Body of pancreas (tissue), 4 donors: ENCODE data around the gene FOXE3. TPM values are rescaled to one million over a fixed set of nuclear protein-coding genes. Genes with fewer than 3 reads are reported as not detected.

Source experiments
- ATAC-seq: fragments of 150-250 bp; one replicate; pipeline ENCODE4 v1.9.1; 2016
- DNase-seq, 4 donors: peaks; one replicate each; pipeline ENCODE4 v3.0.0-alpha.2; 2019
- H3K27ac ChIP-seq, 4 donors: fragments of 200-600 bp; sonication (generic); 1 replicate in 3 of 4; 2 replicates in 1 of 4; pipeline versions ENCODE4 v1.5.1 to v1.6.1; 2016 to 2019; ENCODE audit warnings: mild to moderate bottlenecking in 1 of 4, mixed read lengths in 1 of 4, moderate library complexity in 1 of 4
- H3K27me3 ChIP-seq, 2 donors: fragments of 200-600 bp; sonication (generic); one replicate each; pipeline ENCODE4 v1.6.0; 2016; ENCODE audit warnings: mild to moderate bottlenecking in 1 of 2
- H3K36me3 ChIP-seq, 2 donors: fragments of 200-600 bp; sonication (generic); replicated peaks in 1 of 2; 2 replicates each; pipeline ENCODE4 v1.5.1; 2016; ENCODE audit warnings: low read depth in 2 of 2; ENCODE audit not compliant: insufficient read depth in 1 of 2
- H3K4me1 ChIP-seq: fragments of 200-600 bp; sonication (generic); one replicate; pipeline ENCODE4 v1.6.0; 2016
- H3K4me3 ChIP-seq, 2 donors: fragments of 200-600 bp; sonication (generic); 1 replicate in 1 of 2; 2 replicates in 1 of 2; pipeline ENCODE4 v1.5.1; 2016 to 2019
- H3K9me3 ChIP-seq, 3 donors: fragments of 200-600 bp; sonication (generic); 1 replicate in 2 of 3; 2 replicates in 1 of 3; pipeline ENCODE4 v1.5.1; 2016
- CTCF ChIP-seq, 7 experiments: fragments of 450-650 bp in 4 of 7; fragments of 200-600 bp in 3 of 7; sonication (generic) in 3 of 7; IDR thresholded peaks; one replicate each; pipeline ENCODE4 v1.5.1; 2016 to 2019; ENCODE audit warnings: antibody characterized with exemption in 7 of 7
- POLR2A ChIP-seq, 3 donors: fragments of 450-650 bp; IDR thresholded peaks; one replicate each; pipeline ENCODE4 v1.6.1; 2016; ENCODE audit warnings: antibody characterized with exemption in 3 of 3, mild to moderate bottlenecking in 2 of 3
- WGBS, 2 donors: methylation state at CpG; one replicate each; pipeline ENCODE4 v1.1.5; 2017; 5-methylcytosine and 5-hydroxymethylcytosine counted together
- intact Hi-C: fragments of 100-400 bp; cut with DNase I; formaldehyde crosslinking; loops from one replicate; pipeline ENCODE4 v1.15.1; 2023
- total RNA-seq, 2 donors: library from RNA; depleted of rRNA; stranded (reverse); fragments of >200 nt; gene quantifications; one replicate each; pipeline ENCODE4 v1.1.0, GENCODE V29; 2016

Gene FOXE3
- total RNA-seq, 2 donors from 2014 or later, result not detected

GRCh38 chr1:47402591-47402990 lies 13.5 kb upstream of the FOXE3 start:
- H3K27ac ChIP-seq, result no peak overlapping the region
- no peaks in the 10 kb centered on the region for H3K36me3 ChIP-seq
- WGBS, 2 donors, result 74 to 80% methylated on average over 4 of the region's 4 CpGs
- H3K9me3 ChIP-seq, result no peaks in the 10 kb centered on the region
- DNase-seq, result no peak
- TF ChIP-seq POLR2A (IDR thresholded peaks at IDR 0.05), result no peak
- no peaks in the 10 kb centered on the region for H3K27me3 ChIP-seq
- no peak overlapping the region for H3K4me3 ChIP-seq
- ATAC-seq, result no peak
- intact Hi-C loops, result no loop called here
- no peaks in the 10 kb centered on the region for H3K4me1 ChIP-seq

- Histone ChIP-seq H3K27me3 (no peaks in the 10 kb centered on the region), H3K27ac (no peak overlapping the region), H3K4me1 (no peaks in the 10 kb centered on the region), H3K9me3 (no peaks in the 10 kb centered on the region), H3K36me3 (no peaks in the 10 kb centered on the region), H3K4me3 (no peak overlapping the region)
- WGBS, 2 donors, result 77 to 87% methylated on average over 4 of the region's 4 CpGs
- DNase-seq, result no peak
- TF ChIP-seq POLR2A (IDR thresholded peaks at IDR 0.05), result no peak
- no peak for TF ChIP-seq CTCF (IDR thresholded peaks at IDR 0.05)
- intact Hi-C loops, result no loop called here
- ATAC-seq, result no peak
Measured at GRCh38 chr1:47403321-47403910, 12.7 kb upstream of the FOXE3 start.

GRCh38 chr1:47405697-47406096 lies 10.4 kb upstream of the FOXE3 start:
- H3K27ac ChIP-seq, result no peak overlapping the region
- H3K36me3 ChIP-seq, result no peaks in the 10 kb centered on the region
- no peaks in the 10 kb centered on the region for H3K4me1 ChIP-seq
- no peak overlapping the region for H3K4me3 ChIP-seq
- ATAC-seq, result no peak
- no peak for DNase-seq
- TF ChIP-seq POLR2A (IDR thresholded peaks at IDR 0.05) (no peak), CTCF (IDR thresholded peaks at IDR 0.05) (no peak)
- 73 to 76% methylated on average over 5 of the region's 5 CpGs for WGBS, 2 donors
- no peaks in the 10 kb centered on the region for H3K9me3 ChIP-seq
- H3K27me3 ChIP-seq, result no peaks in the 10 kb centered on the region
- intact Hi-C loops, result no loop called here

GRCh38 chr1:47406966-47407365 lies 9.1 kb upstream of the FOXE3 start:
- TF ChIP-seq CTCF (IDR thresholded peaks at IDR 0.05), result no peak
- TF ChIP-seq POLR2A (IDR thresholded peaks at IDR 0.05), result no peak
- Histone ChIP-seq H3K36me3 (no peaks in the 10 kb centered on the region), H3K4me3 (no peak overlapping the region), H3K27ac (no peak overlapping the region), H3K4me1 (no peaks in the 10 kb centered on the region), H3K27me3 (no peaks in the 10 kb centered on the region), H3K9me3 (no peaks in the 10 kb centered on the region)
- DNase-seq (no peak), ATAC-seq (no peak)
- intact Hi-C loops, result no loop called here
- WGBS, 2 donors, result 79 to 84% methylated on average over 5 of the region's 5 CpGs

- no peak for ATAC-seq
- Histone ChIP-seq H3K36me3 (no peaks in the 10 kb centered on the region), H3K4me3 (no peak overlapping the region), H3K27ac (no peak overlapping the region), H3K27me3 (no peaks in the 10 kb centered on the region), H3K4me1 (no peaks in the 10 kb centered on the region), H3K9me3 (no peaks in the 10 kb centered on the region)
- no peak for TF ChIP-seq POLR2A (IDR thresholded peaks at IDR 0.05)
- intact Hi-C loops, result no loop called here
- no peak for DNase-seq
- 73 to 78% methylated on average over 3 of the region's 3 CpGs for WGBS, 2 donors
Measured at GRCh38 chr1:47407481-47407880, 8.6 kb upstream of the FOXE3 start.
